Stimulated activated CD8-positive, alpha-beta memory T cell treated with anti-CD3 and anti-CD28 coated beads, Interleukin-7, amount 100 ng/mL, for 4 hours (primary cell): ENCODE data around the gene ZFPM1.
"Not testable (repeated sequence)": the region's sequence is repeated elsewhere in the genome, so short reads cannot be mapped to it uniquely, and the experiment has no call there.

Experiments
- DNase-seq, 2 donors: peaks; one replicate each; pipeline ENCODE4 v3.0.0-alpha.2; 2020; ENCODE audit warnings: low read depth in 2 of 2

The ZFPM1 gene

GRCh38 chr16:88453217-88453531 lies at the start of gene ZFPM1:
Gene ZFPM1, plus strand, starts transcription at chr16:88453280. Its CDS starts 359 bp downstream, at chr16:88453639.
- no peak for DNase-seq

GRCh38 chr16:88403794-88404581 lies 49.1 kb upstream of the ZFPM1 start:
- no peak for DNase-seq

GRCh38 chr16:88404769-88405168 lies 48.3 kb upstream of the ZFPM1 start:
- DNase-seq, result no peak

- DNase-seq, result no peak
Observed at GRCh38 chr16:88405216-88406060, 47.6 kb upstream of the ZFPM1 start.

- no peak for DNase-seq
Observed at GRCh38 chr16:88406096-88407041, 46.7 kb upstream of the ZFPM1 start.

- DNase-seq, result no peak
Observed at GRCh38 chr16:88407042-88407420, 46.0 kb upstream of the ZFPM1 start.

- no peak for DNase-seq
Observed at GRCh38 chr16:88407807-88408206, 45.3 kb upstream of the ZFPM1 start.

- no peak for DNase-seq
Observed at GRCh38 chr16:88408561-88409142, 44.4 kb upstream of the ZFPM1 start.

GRCh38 chr16:88409296-88410065 lies 43.6 kb upstream of the ZFPM1 start:
- DNase-seq, result no peak

- not testable (repeated sequence) for DNase-seq
Observed at GRCh38 chr16:88410297-88410968, 42.6 kb upstream of the ZFPM1 start.

GRCh38 chr16:88411951-88412576 lies 41.0 kb upstream of the ZFPM1 start:
- no peak for DNase-seq

- DNase-seq, result no peak
Observed at GRCh38 chr16:88412766-88413165, 40.3 kb upstream of the ZFPM1 start.

- DNase-seq, result no peak
Observed at GRCh38 chr16:88413231-88413630, 39.8 kb upstream of the ZFPM1 start.

GRCh38 chr16:88413631-88414030 lies 39.4 kb upstream of the ZFPM1 start:
- no peak for DNase-seq

- DNase-seq, result no peak
Observed at GRCh38 chr16:88414521-88415380, 38.3 kb upstream of the ZFPM1 start.

- no peak for DNase-seq
Observed at GRCh38 chr16:88415381-88415705, 37.7 kb upstream of the ZFPM1 start.

- DNase-seq, result no peak
Observed at GRCh38 chr16:88415713-88416323, 37.3 kb upstream of the ZFPM1 start.

- no peak for DNase-seq
Observed at GRCh38 chr16:88416686-88417085, 36.4 kb upstream of the ZFPM1 start.
